Prostate gland (tissue), 2 donors: Measurements from ENCODE around the gene FBXW12. TPM values are rescaled to one million over a fixed set of nuclear protein-coding genes. Genes with fewer than 3 reads are reported as not detected.

ENCODE experiments used
- DNase-seq: peaks from one replicate; pipeline ENCODE4 v3.0.0-alpha.2; 2019; ENCODE audit warnings: low spot score
- H3K27ac ChIP-seq, 2 donors: fragments of 200-600 bp; sonication (generic); 2 replicates each; pipeline ENCODE4 v1.5.1; 2017 to 2019
- H3K27me3 ChIP-seq: fragments of 200-600 bp; sonication (generic); replicated peaks from 2 replicates; pipeline ENCODE4 v1.5.1; 2019; ENCODE audit not compliant: insufficient read depth
- H3K36me3 ChIP-seq, 2 donors: fragments of 200-600 bp; sonication (generic); 1 replicate in 1 of 2; 2 replicates in 1 of 2; pipeline versions ENCODE4 v1.5.1 to v1.8.1; 2017 to 2019
- H3K4me1 ChIP-seq: fragments of 200-600 bp; sonication (generic); replicated peaks from 2 replicates; pipeline ENCODE4 v1.5.1; 2019
- H3K4me3 ChIP-seq, 2 donors: fragments of 200-600 bp; sonication (generic); 2 replicates each; pipeline ENCODE4 v1.5.1; 2017 to 2019
- H3K9me3 ChIP-seq: fragments of 200-600 bp; sonication (generic); 2 replicates; pipeline ENCODE4 v1.5.1; 2017
- POLR2A ChIP-seq: fragments of 450-650 bp; IDR thresholded peaks from one replicate; pipeline ENCODE4 v1.6.1; 2016; ENCODE audit warnings: antibody characterized with exemption, mild to moderate bottlenecking
- POLR2AphosphoS5 ChIP-seq: sonication (generic); formaldehyde crosslinking; IDR thresholded peaks from one replicate; pipeline ENCODE4 v1.6.1; 2017; ENCODE audit warnings: antibody characterized with exemption
- WGBS: methylation state at CpG from one replicate; pipeline ENCODE4 v1.1.5; 2018; 5-methylcytosine and 5-hydroxymethylcytosine counted together
- intact Hi-C: fragments of 100-400 bp; cut with DNase I; formaldehyde crosslinking; loops from one replicate; pipeline ENCODE4 v1.14.2; 2022
- small RNA-seq, 2 donors: library from RNA; depleted of rRNA; stranded (forward); fragments of <200 nt; gene quantifications; one replicate each; pipeline ENCODE3, GENCODE V24; 2016
- total RNA-seq, 2 donors: library from RNA; depleted of rRNA; stranded (reverse); fragments of >200 nt; gene quantifications; one replicate each; pipeline ENCODE4 v1.1.0, GENCODE V29; 2016
- TF ChIP-seq, protein P1 (sequence below), 4 experiments: fragments of 200-600 bp in 2 of 4; fragments of 450-650 bp in 2 of 4; sonication (generic) in 2 of 4; IDR thresholded peaks; 1 replicate in 3 of 4; 2 replicates in 1 of 4; pipeline ENCODE4 v1.5.1; 2016 to 2019; ENCODE audit warnings: antibody characterized with exemption in 4 of 4, mild to moderate bottlenecking in 2 of 4, moderate library complexity in 2 of 4

FBXW12 gene
- total RNA-seq, 2 donors from 2014 or later = 0.68 TPM; not detected in 1

DNA sequence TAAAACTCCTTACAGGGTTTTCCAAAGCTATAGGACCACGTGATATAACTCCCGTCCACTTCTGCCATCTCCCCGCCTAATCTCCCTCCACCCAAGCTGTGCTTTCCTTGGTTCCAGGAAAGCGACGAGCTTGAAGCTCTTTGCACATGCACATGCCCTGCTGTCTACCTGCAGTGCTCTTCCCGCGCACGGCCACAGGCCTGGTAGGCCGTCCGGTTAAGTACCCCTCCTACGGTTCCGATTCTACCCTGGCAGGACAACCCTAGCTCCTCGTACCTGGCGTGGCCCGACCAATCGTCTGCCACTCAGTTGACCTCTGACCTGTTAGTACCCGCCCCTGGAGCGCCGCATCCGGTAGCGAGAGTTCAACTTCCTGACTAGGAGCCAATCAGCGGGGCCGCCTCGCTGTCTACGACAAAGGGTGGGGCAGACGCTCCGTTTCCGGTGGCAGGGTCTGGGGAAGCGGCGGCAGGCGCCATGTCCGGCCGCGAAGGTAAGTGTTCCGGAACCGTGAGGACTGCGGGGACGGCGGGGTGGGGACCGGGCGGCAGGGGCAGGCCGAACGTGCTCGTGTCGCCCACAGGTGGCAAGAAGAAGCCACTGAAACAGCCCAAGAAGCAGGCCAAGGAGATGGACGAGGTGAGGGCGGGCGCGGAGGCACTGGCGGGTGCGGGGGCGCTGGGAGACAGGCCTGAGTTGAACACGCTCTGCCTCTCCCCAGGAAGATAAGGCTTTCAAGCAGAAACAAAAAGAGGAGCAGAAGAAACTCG, 68.0 kb downstream of the FBXW12 start, which contains the start of the genes CCDC51 and TMA7:
TSS of gene CCDC51 (minus strand) at position 300 of the 770 bp plus-strand sequence. CDS start 4,991 bp downstream, outside the sequence.
TSS of gene TMA7 (plus strand) at position 438 of the 770 bp plus-strand sequence. CDS start at position 478, 40 bp downstream.
- WGBS = 0% methylated on average over 39 of the region's 54 CpGs
- Histone ChIP-seq H3K27me3 (no peaks in the 10 kb centered on the region), H3K4me3 (peak within 1 kb of the TSS; percentile 87 to 96), H3K36me3 (no peaks in the 10 kb centered on the region), H3K4me1 (no peaks in the 10 kb centered on the region), H3K9me3 (no peaks in the 10 kb centered on the region), H3K27ac (peak within 1 kb of the TSS; percentile 89 to 91)
- intact Hi-C loops = loop anchor here (5.0 to 10.0 kb wide), 2 partner anchors 135 to 248 kb away; partner anchors contain the start of gene NME6
- TF ChIP-seq POLR2AphosphoS5 (peak; percentile 100), POLR2A (peak; percentile 89)
- TF ChIP-seq, protein P1, sequence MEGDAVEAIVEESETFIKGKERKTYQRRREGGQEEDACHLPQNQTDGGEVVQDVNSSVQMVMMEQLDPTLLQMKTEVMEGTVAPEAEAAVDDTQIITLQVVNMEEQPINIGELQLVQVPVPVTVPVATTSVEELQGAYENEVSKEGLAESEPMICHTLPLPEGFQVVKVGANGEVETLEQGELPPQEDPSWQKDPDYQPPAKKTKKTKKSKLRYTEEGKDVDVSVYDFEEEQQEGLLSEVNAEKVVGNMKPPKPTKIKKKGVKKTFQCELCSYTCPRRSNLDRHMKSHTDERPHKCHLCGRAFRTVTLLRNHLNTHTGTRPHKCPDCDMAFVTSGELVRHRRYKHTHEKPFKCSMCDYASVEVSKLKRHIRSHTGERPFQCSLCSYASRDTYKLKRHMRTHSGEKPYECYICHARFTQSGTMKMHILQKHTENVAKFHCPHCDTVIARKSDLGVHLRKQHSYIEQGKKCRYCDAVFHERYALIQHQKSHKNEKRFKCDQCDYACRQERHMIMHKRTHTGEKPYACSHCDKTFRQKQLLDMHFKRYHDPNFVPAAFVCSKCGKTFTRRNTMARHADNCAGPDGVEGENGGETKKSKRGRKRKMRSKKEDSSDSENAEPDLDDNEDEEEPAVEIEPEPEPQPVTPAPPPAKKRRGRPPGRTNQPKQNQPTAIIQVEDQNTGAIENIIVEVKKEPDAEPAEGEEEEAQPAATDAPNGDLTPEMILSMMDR (IDR thresholded peaks at IDR 0.05) = peak in 2 of 4 experiments; percentile 16 to 23
- peak; percentile 99 for DNase-seq

DNA sequence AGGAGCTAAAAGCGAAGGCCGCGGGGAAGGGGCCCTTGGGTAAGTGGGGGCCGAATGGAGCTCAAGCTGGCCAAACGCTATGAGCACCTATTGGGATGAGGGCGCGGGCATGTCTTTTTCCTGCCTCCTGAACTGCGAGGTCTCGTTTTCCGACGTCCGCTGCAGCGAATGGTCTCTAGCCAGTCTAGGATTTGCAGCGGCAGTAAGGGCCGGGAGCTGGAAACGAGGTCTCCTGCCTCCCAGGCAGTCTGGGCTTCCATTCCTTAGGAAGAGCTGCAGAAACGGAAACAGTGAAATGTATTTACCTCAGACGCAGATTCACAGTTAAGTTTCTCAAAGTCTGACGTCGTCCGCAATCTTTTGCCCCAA, 68.6 kb downstream of the FBXW12 start:
- H3K27ac ChIP-seq = peak overlapping the region; percentile 89 to 91
- no peaks in the 10 kb centered on the region for H3K4me1 ChIP-seq
- no peaks in the 10 kb centered on the region for H3K9me3 ChIP-seq
- no peak for DNase-seq
- intact Hi-C loops = no loop called here
- no peaks in the 10 kb centered on the region for H3K36me3 ChIP-seq
- H3K4me3 ChIP-seq = peak overlapping the region; percentile 87 to 96
- H3K27me3 ChIP-seq = no peaks in the 10 kb centered on the region
- 1% methylated on average over 21 of the region's 21 CpGs for WGBS
- TF ChIP-seq, protein P1 (IDR thresholded peaks at IDR 0.05) = no peak
- TF ChIP-seq POLR2AphosphoS5 (no peak), POLR2A (no peak)

DNA sequence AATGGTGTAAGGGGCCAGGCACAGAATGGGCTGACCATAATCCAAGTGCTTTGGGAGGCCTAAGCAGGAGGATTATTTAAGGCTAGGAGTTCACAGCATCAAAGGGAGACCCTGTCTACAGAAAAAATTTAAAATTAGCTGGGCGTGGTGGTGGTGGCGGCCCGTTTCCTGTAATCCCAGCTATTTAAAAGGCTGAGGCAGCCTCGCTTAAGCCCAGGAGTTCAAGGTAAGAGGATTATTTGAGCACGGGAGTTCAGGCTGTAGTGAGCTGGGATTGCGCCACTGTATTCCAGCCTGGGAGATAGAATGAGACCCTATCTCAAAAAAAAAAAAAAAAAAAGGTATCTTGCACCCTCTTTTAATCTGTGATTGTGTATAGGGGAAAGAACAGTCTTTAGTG, 69.9 kb downstream of the FBXW12 start:
- 76% methylated on average over 6 of the region's 6 CpGs for WGBS
- Histone ChIP-seq H3K4me1 (no peaks in the 10 kb centered on the region), H3K36me3 (no peaks in the 10 kb centered on the region), H3K27me3 (no peaks in the 10 kb centered on the region), H3K27ac (no peak overlapping the region), H3K9me3 (no peaks in the 10 kb centered on the region), H3K4me3 (no peak overlapping the region)
- intact Hi-C loops = no loop called here
- DNase-seq = no peak
- no peak for TF ChIP-seq POLR2A
- TF ChIP-seq, protein P1 (IDR thresholded peaks at IDR 0.05) = no peak
- no peak for TF ChIP-seq POLR2AphosphoS5

Small RNA genes lying within 50 kb of the gene (small RNA-seq; reads per million reads assigned to genes)
- 0 reads per million in 2 donors for gene RN7SL321P

Other genes with a start within 250 kb of the FBXW12 start
- 10 to 100 TPM in 1 of 2 donors, 1 to 10 TPM in 1; 9.9 to 32.2 TPM for gene CDC25A, start 183.8 kb upstream of the FBXW12 start, total RNA-seq
- gene CAMP, start 148.7 kb upstream of the FBXW12 start, total RNA-seq = 1 to 10 TPM in 1 of 2 donors, not detected in 1; 2.4 TPM
- gene ZNF589, start 131.1 kb upstream of the FBXW12 start, total RNA-seq = 10 to 100 TPM; 21.2 to 28.3 TPM
- 10 to 100 TPM; 42.2 to 51.6 TPM for gene NME6, start 70.9 kb upstream of the FBXW12 start, total RNA-seq
- 1 to 10 TPM in 1 of 2 donors, not detected in 1; 4.9 TPM for gene SPINK8, start 38.6 kb upstream of the FBXW12 start, total RNA-seq
- gene PLXNB1, start 57.9 kb downstream of the FBXW12 start, total RNA-seq = 100 to 1,000 TPM; 115 to 182 TPM
- gene CCDC51, start 67.9 kb downstream of the FBXW12 start, total RNA-seq = 10 to 100 TPM; 12.7 to 14.8 TPM
- gene TMA7, start 68.0 kb downstream of the FBXW12 start, total RNA-seq = 100 to 1,000 TPM; 310 to 446 TPM
- 10 to 100 TPM in 1 of 2 donors, 1 to 10 TPM in 1; 7.7 to 16.5 TPM for gene ATRIP, start 74.5 kb downstream of the FBXW12 start, total RNA-seq
- 100 to 1,000 TPM; 152 to 231 TPM for gene SHISA5, start 132.0 kb downstream of the FBXW12 start, total RNA-seq
- gene PFKFB4, start 184.6 kb downstream of the FBXW12 start, total RNA-seq = 10 to 100 TPM in 1 of 2 donors, 1 to 10 TPM in 1; 9.9 to 89.0 TPM
- gene UCN2, start 191.6 kb downstream of the FBXW12 start, total RNA-seq = 1 to 10 TPM in 1 of 2 donors, under 1 TPM in 1; 0.85 to 1.6 TPM
- 10 to 100 TPM; 84.8 to 92.6 TPM for gene COL7A1, start 223.1 kb downstream of the FBXW12 start, total RNA-seq
- 100 to 1,000 TPM; 239 to 251 TPM for gene UQCRC1, start 237.4 kb downstream of the FBXW12 start, total RNA-seq
- gene TMEM89, start 249.6 kb downstream of the FBXW12 start, total RNA-seq = 1 to 10 TPM in 1 of 2 donors, not detected in 1; 1.9 TPM